ENCODE data around the gene RABL6.

DNA sequence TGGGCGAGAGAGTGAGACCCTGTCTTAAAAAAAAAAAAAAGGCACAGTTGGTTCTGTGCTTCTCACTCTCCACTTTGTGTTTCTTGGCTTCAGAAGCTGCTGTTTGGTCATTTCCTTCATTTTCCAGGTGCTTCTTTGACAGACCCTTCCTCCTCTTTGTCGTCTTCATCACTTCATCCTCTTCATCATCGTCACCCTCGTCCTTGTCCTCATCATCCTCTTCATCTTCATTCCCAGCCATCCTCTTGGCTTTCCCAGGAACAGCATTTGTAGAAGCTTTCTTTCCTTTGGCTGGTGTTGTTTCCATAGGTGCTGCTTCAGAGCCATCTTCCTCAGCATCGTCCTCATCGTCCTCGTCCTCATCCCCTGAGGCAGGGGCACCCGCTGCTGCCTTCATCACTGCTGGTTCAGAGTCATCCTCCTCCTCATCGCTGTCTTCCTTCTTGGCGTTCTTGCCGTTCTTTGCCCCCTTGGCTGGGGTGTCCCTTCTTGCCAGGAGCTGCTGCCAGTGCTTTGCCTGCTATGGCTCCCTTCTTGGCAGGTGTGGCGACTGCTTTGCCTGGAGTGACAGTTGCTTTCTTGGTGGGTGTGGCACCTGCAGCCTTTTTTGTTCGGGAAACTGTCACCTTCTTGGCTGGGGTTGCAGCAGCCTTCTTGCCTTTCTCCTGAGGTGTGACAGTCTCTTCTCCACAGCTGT, 7.1 kb downstream of the RABL6 start:
- TF ChIP-seq, protein P1, sequence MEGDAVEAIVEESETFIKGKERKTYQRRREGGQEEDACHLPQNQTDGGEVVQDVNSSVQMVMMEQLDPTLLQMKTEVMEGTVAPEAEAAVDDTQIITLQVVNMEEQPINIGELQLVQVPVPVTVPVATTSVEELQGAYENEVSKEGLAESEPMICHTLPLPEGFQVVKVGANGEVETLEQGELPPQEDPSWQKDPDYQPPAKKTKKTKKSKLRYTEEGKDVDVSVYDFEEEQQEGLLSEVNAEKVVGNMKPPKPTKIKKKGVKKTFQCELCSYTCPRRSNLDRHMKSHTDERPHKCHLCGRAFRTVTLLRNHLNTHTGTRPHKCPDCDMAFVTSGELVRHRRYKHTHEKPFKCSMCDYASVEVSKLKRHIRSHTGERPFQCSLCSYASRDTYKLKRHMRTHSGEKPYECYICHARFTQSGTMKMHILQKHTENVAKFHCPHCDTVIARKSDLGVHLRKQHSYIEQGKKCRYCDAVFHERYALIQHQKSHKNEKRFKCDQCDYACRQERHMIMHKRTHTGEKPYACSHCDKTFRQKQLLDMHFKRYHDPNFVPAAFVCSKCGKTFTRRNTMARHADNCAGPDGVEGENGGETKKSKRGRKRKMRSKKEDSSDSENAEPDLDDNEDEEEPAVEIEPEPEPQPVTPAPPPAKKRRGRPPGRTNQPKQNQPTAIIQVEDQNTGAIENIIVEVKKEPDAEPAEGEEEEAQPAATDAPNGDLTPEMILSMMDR (conservative IDR thresholded peaks at IDR 0.05): no peak
- TF ChIP-seq ZFX (IDR thresholded peaks at IDR 0.05): no peak

All from C4-2B (cell line).